Measurements from ENCODE around the gene DHRS9.

DHRS9 gene

GRCh38 chr2:169094676-169095075, 25.3 kb downstream of the DHRS9 start:
- DNase-seq: no peak

- no peak for DNase-seq
These were observed 26.3 kb downstream of the DHRS9 start for GRCh38 chr2:169095621-169096105.

GRCh38 chr2:169104848-169105247, 35.5 kb downstream of the DHRS9 start:
- DNase-seq: no peak

- DNase-seq: no peak
These were observed 36.1 kb downstream of the DHRS9 start for GRCh38 chr2:169105476-169105875.

GRCh38 chr2:169106134-169106533, 36.8 kb downstream of the DHRS9 start:
- no peak for DNase-seq

GRCh38 chr2:169106563-169107545, 37.5 kb downstream of the DHRS9 start:
- DNase-seq: no peak

GRCh38 chr2:169107645-169108044, 38.3 kb downstream of the DHRS9 start:
- DNase-seq: no peak

GRCh38 chr2:169108099-169108884, 38.9 kb downstream of the DHRS9 start:
- no peak for DNase-seq

GRCh38 chr2:169109502-169110409, 40.4 kb downstream of the DHRS9 start:
- DNase-seq: peak in 50 of 51 donors; percentile 4 to 84 (median 58)

GRCh38 chr2:169110419-169110818, 41.1 kb downstream of the DHRS9 start:
- DNase-seq: peak in 3 of 51 donors; percentile 3 to 11 (median 4)

- no peak for DNase-seq
These were observed 41.6 kb downstream of the DHRS9 start for GRCh38 chr2:169110916-169111315.

GRCh38 chr2:169112841-169113240, 43.5 kb downstream of the DHRS9 start:
- DNase-seq: no peak

GRCh38 chr2:169114056-169114455, 44.7 kb downstream of the DHRS9 start:
- DNase-seq: no peak

GRCh38 chr2:169116327-169116726, 47.0 kb downstream of the DHRS9 start:
- no peak for DNase-seq

- DNase-seq: no peak
These were observed 47.6 kb downstream of the DHRS9 start for GRCh38 chr2:169116993-169117392.

- no peak for DNase-seq
These were observed 48.7 kb downstream of the DHRS9 start for GRCh38 chr2:169118060-169118459.

- DNase-seq: no peak
These were observed 49.9 kb downstream of the DHRS9 start for GRCh38 chr2:169119123-169119760.

- no peak for DNase-seq
These were observed 50.5 kb downstream of the DHRS9 start for GRCh38 chr2:169119851-169120250.

- no peak for DNase-seq
These were observed 60.4 kb downstream of the DHRS9 start for GRCh38 chr2:169129703-169130243.
